B cell (primary cell): ENCODE data around the gene GLRX2. TPM values are rescaled to one million over a fixed set of nuclear protein-coding genes. Genes with fewer than 3 reads are reported as not detected.

Experiments
- ATAC-seq: fragments of 200-7000 bp; cut with Tn5 transposase; one replicate; pipeline ENCODE4 v1.10.0; 2021; ENCODE audit warnings: low read depth, mild to moderate bottlenecking, moderate number of reproducible peaks, moderate library complexity
- CTCF ChIA-PET: fragments of 350-600 bp; sonication (Branson Sonifier 250); formaldehyde crosslinking; loops from one replicate; lab custom pipeline; 2021; ENCODE audit warnings: antibody characterized with exemption, inconsistent platforms; lab: Charles Lee
- POLR2A ChIA-PET: fragments of 350-600 bp; sonication (Branson Sonifier 250); formaldehyde crosslinking; loops from one replicate; lab custom pipeline; 2021; ENCODE audit warnings: antibody characterized with exemption; lab: Charles Lee
- DNase-seq: peaks from one replicate; pipeline ENCODE4 v3.0.0; 2013
- H2AFZ ChIP-seq: 2 replicates; pipeline ENCODE4 v1.6.1; 2012; ENCODE audit warnings: mild to moderate bottlenecking, low read depth, low read length; ENCODE audit not compliant: insufficient read depth, poor library complexity, severe bottlenecking
- H3K27ac ChIP-seq, 2 donors: 1 replicate in 1 of 2; 2 replicates in 1 of 2; pipeline ENCODE4 v1.5.1; 2012 to 2013; ENCODE audit warnings: low read length in 2 of 2, mild to moderate bottlenecking in 2 of 2, moderate library complexity in 1 of 2
- H3K27me3 ChIP-seq, 4 experiments: fragments of 200-600 bp in 1 of 4; sonication (generic) in 1 of 4; replicated peaks in 1 of 4; 1 replicate in 2 of 4; 2 replicates in 2 of 4; pipeline versions ENCODE4 v1.6.1 to v1.7.0; 2013 to 2016; ENCODE audit warnings: low read length in 3 of 4, mild to moderate bottlenecking in 2 of 4, mixed read lengths in 1 of 4, moderate library complexity in 1 of 4; ENCODE audit not compliant: insufficient read depth in 4 of 4, control insufficient read depth in 3 of 4; ENCODE audit errors: control extremely low read depth in 1 of 4
- H3K36me3 ChIP-seq, 2 experiments: replicated peaks in 1 of 2; 1 replicate in 1 of 2; 2 replicates in 1 of 2; pipeline versions ENCODE4 v1.6.1 to v1.7.1; 2013; ENCODE audit warnings: low read length in 1 of 2; ENCODE audit not compliant: insufficient read depth in 2 of 2, control insufficient read depth in 1 of 2; ENCODE audit errors: control extremely low read depth in 1 of 2, extremely low read depth in 1 of 2
- H3K4me1 ChIP-seq, 2 donors: fragments of 200-600 bp in 1 of 2; sonication (generic) in 1 of 2; 1 replicate in 1 of 2; 2 replicates in 1 of 2; pipeline versions ENCODE4 v1.5.1 to v1.6.1; 2013 to 2017; ENCODE audit warnings: low read length in 2 of 2; ENCODE audit not compliant: control insufficient read depth in 2 of 2, insufficient read depth in 2 of 2
- H3K4me2 ChIP-seq: replicated peaks from 2 replicates; pipeline ENCODE3; 2012; ENCODE audit warnings: mild to moderate bottlenecking, low read depth, low read length; ENCODE audit not compliant: poor library complexity, severe bottlenecking
- H3K4me3 ChIP-seq, 5 experiments: fragments of 200-600 bp in 1 of 5; sonication (generic) in 1 of 5; 1 replicate in 3 of 5; 2 replicates in 2 of 5; pipeline versions ENCODE4 v1.5.1 to v1.7.0; 2011 to 2016; ENCODE audit warnings: low read length in 4 of 5, mild to moderate bottlenecking in 4 of 5, low read depth in 2 of 5, control low read depth in 1 of 5, moderate library complexity in 1 of 5; ENCODE audit not compliant: insufficient read depth in 1 of 5; ENCODE audit errors: control extremely low read depth in 1 of 5, extremely low read depth in 1 of 5
- H3K79me2 ChIP-seq: fragments of 200-600 bp; sonication (generic); one replicate; pipeline ENCODE4 v1.6.0; 2016; ENCODE audit warnings: low read length; ENCODE audit not compliant: control insufficient read depth, insufficient read depth
- H3K9ac ChIP-seq: fragments of 200-600 bp; sonication (generic); 2 replicates; pipeline ENCODE4 v1.6.1; 2017; ENCODE audit warnings: mild to moderate bottlenecking, low read length, moderate library complexity
- H3K9me3 ChIP-seq, 3 donors: one replicate each; pipeline versions ENCODE4 v1.6.1 to v1.7.1; 2013; ENCODE audit warnings: low read length in 2 of 3; ENCODE audit not compliant: control insufficient read depth in 2 of 3, insufficient read depth in 1 of 3; ENCODE audit errors: control extremely low read depth in 1 of 3
- H4K20me1 ChIP-seq: 2 replicates; pipeline ENCODE4 v1.6.0; 2012; ENCODE audit warnings: mild to moderate bottlenecking, low read length; ENCODE audit not compliant: insufficient read depth, control insufficient read depth, poor library complexity, severe bottlenecking
- H3K27ac Mint-ChIP-seq: one replicate; pipeline ENCODE4 v1.8.0; 2021; ENCODE audit warnings: mixed read lengths
- H3K27me3 Mint-ChIP-seq: one replicate; pipeline ENCODE4 v1.8.0; 2021; ENCODE audit warnings: mixed read lengths
- H3K4me1 Mint-ChIP-seq: one replicate; pipeline ENCODE4 v1.8.0; 2021; ENCODE audit warnings: mixed read lengths
- H3K4me3 Mint-ChIP-seq: one replicate; pipeline ENCODE4 v1.8.0; 2021; ENCODE audit warnings: mixed read lengths
- H3K9me3 Mint-ChIP-seq: one replicate; pipeline ENCODE4 v1.8.0; 2022; ENCODE audit warnings: mixed read lengths; ENCODE audit not compliant: insufficient read depth
- EZH2 ChIP-seq: IDR thresholded peaks from 2 replicates; pipeline ENCODE4 v1.6.1; 2012; ENCODE audit warnings: borderline replicate concordance, low read depth, mild to moderate bottlenecking, moderate library complexity, low read length; ENCODE audit not compliant: insufficient read depth, poor library complexity, severe bottlenecking
- WGBS: methylation state at CpG from one replicate; pipeline ENCODE4 v1.1.5; 2013; ENCODE audit warnings: missing lambda C conversion rate; ENCODE audit not compliant: insufficient coverage; 5-methylcytosine and 5-hydroxymethylcytosine counted together
- intact Hi-C: fragments of 100-400 bp; cut with micrococcal nuclease; formaldehyde crosslinking; loops from one replicate; pipeline ENCODE4 v1.10.0; 2022
- polyA plus RNA-seq: library from polyadenylated mRNA; depleted of rRNA; stranded (reverse); fragments of >200 nt; gene quantifications from 2 replicates; pipeline ENCODE4 v1.2.3, GENCODE V29; 2012
- total RNA-seq, 2 donors: library from RNA; stranded (reverse); fragments of 120-200 nt in 1 of 2; gene quantifications; 1 replicate in 1 of 2; 2 replicates in 1 of 2; pipeline versions ENCODE4 v1.2.3 to v1.2.4, GENCODE V29; 2013 to 2022
- TF ChIP-seq, protein P1 (sequence below): fragments of 200-600 bp; IDR thresholded peaks from one replicate; pipeline ENCODE4 v1.8.0; 2022; ENCODE audit warnings: antibody characterized with exemption, mild to moderate bottlenecking

Gene GLRX2
- total and polyA plus RNA-seq, 2 donors (not counting 1 experiment from before 2014, with no cell fraction given), result 2.7 to 12.9 TPM

DNA sequence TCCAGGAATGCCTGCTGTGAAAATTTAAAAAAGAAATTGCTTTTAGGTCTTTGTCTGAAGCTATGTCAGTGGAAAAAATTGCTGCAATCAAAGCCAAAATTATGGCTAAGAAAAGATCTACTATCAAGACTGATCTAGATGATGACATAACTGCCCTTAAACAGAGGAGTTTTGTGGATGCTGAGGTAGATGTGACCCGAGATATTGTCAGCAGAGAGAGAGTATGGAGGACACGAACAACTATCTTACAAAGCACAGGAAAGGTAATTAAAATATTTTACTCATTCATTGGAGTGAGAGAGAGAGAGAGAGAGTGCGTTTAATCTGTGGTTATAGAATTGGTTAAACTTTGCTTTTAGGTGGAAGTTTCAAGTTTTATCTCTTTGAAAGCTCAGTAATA is 36.6 kb upstream of the GLRX2 start:
- H3K27ac ChIP-seq, result no peak overlapping the region
- no peak for ATAC-seq

DNA sequence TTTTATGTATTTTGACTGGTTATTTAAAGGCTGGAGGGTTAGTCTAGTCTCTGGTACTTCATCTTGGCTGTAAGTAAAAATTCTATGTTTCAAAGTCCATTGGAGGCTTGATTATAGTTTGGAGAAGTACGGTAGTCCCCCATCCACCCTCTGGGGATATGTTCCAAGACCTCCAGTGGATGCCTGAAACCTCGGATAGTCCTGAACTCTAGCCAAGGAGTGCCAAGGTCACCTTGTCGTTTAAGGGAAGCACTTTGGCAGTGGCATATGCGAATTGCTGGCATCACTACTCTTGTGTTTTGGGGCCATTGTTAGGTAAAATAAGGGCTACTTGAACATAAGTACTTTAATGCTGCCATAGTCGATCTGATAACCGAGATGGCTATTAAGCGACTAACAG is 35.0 kb upstream of the GLRX2 start:
- TF ChIP-seq, protein P1, sequence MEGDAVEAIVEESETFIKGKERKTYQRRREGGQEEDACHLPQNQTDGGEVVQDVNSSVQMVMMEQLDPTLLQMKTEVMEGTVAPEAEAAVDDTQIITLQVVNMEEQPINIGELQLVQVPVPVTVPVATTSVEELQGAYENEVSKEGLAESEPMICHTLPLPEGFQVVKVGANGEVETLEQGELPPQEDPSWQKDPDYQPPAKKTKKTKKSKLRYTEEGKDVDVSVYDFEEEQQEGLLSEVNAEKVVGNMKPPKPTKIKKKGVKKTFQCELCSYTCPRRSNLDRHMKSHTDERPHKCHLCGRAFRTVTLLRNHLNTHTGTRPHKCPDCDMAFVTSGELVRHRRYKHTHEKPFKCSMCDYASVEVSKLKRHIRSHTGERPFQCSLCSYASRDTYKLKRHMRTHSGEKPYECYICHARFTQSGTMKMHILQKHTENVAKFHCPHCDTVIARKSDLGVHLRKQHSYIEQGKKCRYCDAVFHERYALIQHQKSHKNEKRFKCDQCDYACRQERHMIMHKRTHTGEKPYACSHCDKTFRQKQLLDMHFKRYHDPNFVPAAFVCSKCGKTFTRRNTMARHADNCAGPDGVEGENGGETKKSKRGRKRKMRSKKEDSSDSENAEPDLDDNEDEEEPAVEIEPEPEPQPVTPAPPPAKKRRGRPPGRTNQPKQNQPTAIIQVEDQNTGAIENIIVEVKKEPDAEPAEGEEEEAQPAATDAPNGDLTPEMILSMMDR, result no peak
- TF ChIP-seq EZH2, result no peak
- H3K27ac Mint-ChIP-seq, result no peak overlapping the region
- H4K20me1 ChIP-seq, result peaks cover 8% of the 10 kb centered on the region
- ChIA-PET CTCF (no interaction called here), POLR2A (no interaction called here)
- no peak overlapping the region for H2AFZ ChIP-seq
- no peaks in the 10 kb centered on the region for H3K27me3 ChIP-seq
- H3K9me3 ChIP-seq, result no peaks in the 10 kb centered on the region
- H3K4me3 ChIP-seq, result no peak overlapping the region
- H3K4me2 ChIP-seq, result no peak overlapping the region
- H3K4me1 Mint-ChIP-seq, result no peaks in the 10 kb centered on the region
- peaks cover 4 to 59% of the 10 kb centered on the region in 2 experiments for H3K36me3 ChIP-seq
- no peak overlapping the region for H3K27ac ChIP-seq
- intact Hi-C loops, result no loop called here
- no peaks in the 10 kb centered on the region for H3K27me3 Mint-ChIP-seq
- DNase-seq (no peak), ATAC-seq (no peak)
- H3K79me2 ChIP-seq, result peaks cover 12% of the 10 kb centered on the region
- no peaks in the 10 kb centered on the region for H3K9me3 Mint-ChIP-seq
- H3K4me3 Mint-ChIP-seq, result no peak overlapping the region
- no peaks in the 10 kb centered on the region for H3K4me1 ChIP-seq
- WGBS, result 99% methylated on average over 7 of the region's 7 CpGs
- H3K9ac ChIP-seq, result no peak overlapping the region

More for the DNA sequence above, 36.6 kb upstream of the GLRX2 start:
- H4K20me1 ChIP-seq, result peaks cover 12% of the 10 kb centered on the region
- H3K4me2 ChIP-seq, result no peak overlapping the region
- peaks cover 12% of the 10 kb centered on the region for H3K79me2 ChIP-seq
- TF ChIP-seq EZH2, result no peak
- TF ChIP-seq, protein P1, result no peak
- H2AFZ ChIP-seq, result no peak overlapping the region
- CTCF ChIA-PET, result interaction anchor here (0.9 kb wide), 1 partner anchor 335 kb away, joined by 3 read pairs; no protein-coding TSS in a partner anchor
- H3K27ac Mint-ChIP-seq, result no peak overlapping the region
- H3K9me3 Mint-ChIP-seq, result no peaks in the 10 kb centered on the region
- H3K9me3 ChIP-seq, result no peaks in the 10 kb centered on the region
- H3K4me3 Mint-ChIP-seq, result no peak overlapping the region
- POLR2A ChIA-PET, result no interaction called here
- no peaks in the 10 kb centered on the region for H3K27me3 Mint-ChIP-seq
- no peaks in the 10 kb centered on the region for H3K4me1 Mint-ChIP-seq
- H3K9ac ChIP-seq, result no peak overlapping the region
- intact Hi-C loops, result no loop called here
- H3K27me3 ChIP-seq, result no peaks in the 10 kb centered on the region
- H3K36me3 ChIP-seq, result peaks cover 4 to 50% of the 10 kb centered on the region in 2 experiments
- H3K4me3 ChIP-seq, result no peak overlapping the region
- no peaks in the 10 kb centered on the region for H3K4me1 ChIP-seq
- no CpG with 5 or more reads among the region's 3 CpGs for WGBS
- DNase-seq, result no peak
